Omental fat pad (tissue), 4 donors: ENCODE measurements around the gene UPF1. TPM values are rescaled to one million over a fixed set of nuclear protein-coding genes. Genes with fewer than 3 reads are reported as not detected.
"Not testable (repeated sequence)": the region's sequence is repeated elsewhere in the genome, so short reads cannot be mapped to it uniquely, and the experiment has no call there.

Source experiments
- ATAC-seq: fragments of 150-250 bp; one replicate; pipeline ENCODE4 v1.9.1; 2016; ENCODE audit warnings: mild to moderate bottlenecking, moderate library complexity; ENCODE audit not compliant: low FRiP score
- DNase-seq: peaks from one replicate; pipeline ENCODE4 v3.0.0-alpha.2; 2019; ENCODE audit warnings: low spot score
- total RNA-seq, 4 donors: library from RNA; depleted of rRNA; stranded (reverse); fragments of >200 nt; gene quantifications; one replicate each; pipeline ENCODE4 v1.1.0, GENCODE V29; 2016
- TF ChIP-seq, protein P1 (sequence below), 3 donors: fragments of 450-650 bp; IDR thresholded peaks; one replicate each; pipeline ENCODE4 v1.5.1; 2016 to 2017; ENCODE audit warnings: antibody characterized with exemption in 3 of 3, mild to moderate bottlenecking in 3 of 3, moderate library complexity in 2 of 3

The UPF1 gene
- total RNA-seq, 4 donors from 2014 or later, result 67.3 to 113 (median 96.0) TPM

DNA sequence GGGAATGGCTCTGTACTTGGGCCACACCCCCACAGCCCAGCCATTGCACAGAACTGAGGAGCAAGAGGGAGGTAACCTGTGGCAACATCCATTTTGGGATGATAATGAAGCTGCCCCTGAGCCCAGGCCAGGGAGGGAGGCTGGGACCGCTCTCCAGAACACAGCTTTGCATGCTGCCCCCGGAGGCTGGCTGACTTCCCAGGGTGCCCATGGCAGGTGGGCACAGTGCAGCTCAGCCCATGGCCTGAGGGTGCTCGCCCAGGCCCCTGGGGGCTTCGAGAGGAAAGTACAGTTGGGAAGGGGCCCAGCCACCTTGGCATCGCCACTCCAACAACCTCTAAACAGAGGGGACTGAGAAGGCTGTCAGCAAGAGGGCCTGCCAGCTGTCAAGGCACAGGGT is 81.7 kb downstream of the UPF1 start:
- ATAC-seq, result no peak
- DNase-seq, result no peak
- TF ChIP-seq, protein P1, sequence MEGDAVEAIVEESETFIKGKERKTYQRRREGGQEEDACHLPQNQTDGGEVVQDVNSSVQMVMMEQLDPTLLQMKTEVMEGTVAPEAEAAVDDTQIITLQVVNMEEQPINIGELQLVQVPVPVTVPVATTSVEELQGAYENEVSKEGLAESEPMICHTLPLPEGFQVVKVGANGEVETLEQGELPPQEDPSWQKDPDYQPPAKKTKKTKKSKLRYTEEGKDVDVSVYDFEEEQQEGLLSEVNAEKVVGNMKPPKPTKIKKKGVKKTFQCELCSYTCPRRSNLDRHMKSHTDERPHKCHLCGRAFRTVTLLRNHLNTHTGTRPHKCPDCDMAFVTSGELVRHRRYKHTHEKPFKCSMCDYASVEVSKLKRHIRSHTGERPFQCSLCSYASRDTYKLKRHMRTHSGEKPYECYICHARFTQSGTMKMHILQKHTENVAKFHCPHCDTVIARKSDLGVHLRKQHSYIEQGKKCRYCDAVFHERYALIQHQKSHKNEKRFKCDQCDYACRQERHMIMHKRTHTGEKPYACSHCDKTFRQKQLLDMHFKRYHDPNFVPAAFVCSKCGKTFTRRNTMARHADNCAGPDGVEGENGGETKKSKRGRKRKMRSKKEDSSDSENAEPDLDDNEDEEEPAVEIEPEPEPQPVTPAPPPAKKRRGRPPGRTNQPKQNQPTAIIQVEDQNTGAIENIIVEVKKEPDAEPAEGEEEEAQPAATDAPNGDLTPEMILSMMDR (IDR thresholded peaks at IDR 0.05), result no peak

DNA sequence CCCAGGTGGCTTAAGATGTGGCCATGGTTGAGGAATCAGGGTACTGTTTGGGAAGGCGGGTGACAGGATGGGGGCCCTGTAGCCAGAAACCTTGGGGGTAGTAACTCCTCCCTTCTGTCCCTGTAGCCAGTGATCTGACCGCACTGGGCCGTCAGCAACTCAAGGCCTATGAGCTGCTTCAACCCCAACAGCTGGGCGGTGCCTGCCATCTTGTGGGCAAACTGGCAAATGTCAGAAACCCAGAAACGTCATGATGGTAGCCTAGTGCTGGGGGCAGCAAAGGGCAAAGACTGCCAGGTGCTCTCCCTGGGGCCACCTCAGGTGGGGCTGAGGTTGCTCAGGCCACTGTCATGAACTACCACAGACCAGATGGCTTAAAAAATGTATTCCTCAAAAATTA is 83.9 kb downstream of the UPF1 start:
- DNase-seq (no peak), ATAC-seq (no peak)
- TF ChIP-seq, protein P1 (IDR thresholded peaks at IDR 0.05), result no peak

DNA sequence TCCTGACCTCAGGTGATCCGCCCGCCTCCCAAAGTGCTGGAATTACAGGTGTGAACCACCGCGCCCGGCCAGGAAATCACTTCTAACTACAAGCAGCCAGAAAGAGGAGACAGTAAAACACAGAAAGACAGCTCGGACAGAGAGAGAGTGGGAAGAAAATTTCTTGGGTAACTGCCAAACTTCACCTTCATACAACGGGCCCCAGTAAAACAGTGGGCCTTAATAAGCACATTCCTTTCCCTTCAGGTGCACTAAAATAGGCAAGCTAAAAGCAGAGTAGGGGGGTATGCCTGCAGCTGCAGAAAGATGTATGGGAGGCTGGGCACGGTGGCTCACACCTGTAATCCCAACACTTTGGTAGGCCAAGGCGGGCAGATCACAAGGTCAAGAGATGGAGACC is 85.8 kb downstream of the UPF1 start:
- DNase-seq, ATAC-seq: not testable (repeated sequence)

Other genes with a start within 250 kb of the UPF1 start
- 100 to 1,000 TPM in 2 of 4 donors, 10 to 100 TPM in 2; 79.5 to 127 (median 101) TPM for gene REX1BD, start 243.2 kb upstream of the UPF1 start, total RNA-seq
- gene CRLF1, start 225.2 kb upstream of the UPF1 start, total RNA-seq, result 100 to 1,000 TPM in 1 of 4 donors, 10 to 100 TPM in 1, 1 to 10 TPM in 2; 6.3 to 115 (median 10.9) TPM
- under 1 TPM in 2 of 4 donors, not detected in 2; 0.28 to 0.79 TPM for gene TMEM59L, start 219.1 kb upstream of the UPF1 start, total RNA-seq
- gene KLHL26, start 194.9 kb upstream of the UPF1 start, total RNA-seq, result 10 to 100 TPM in 3 of 4 donors, 1 to 10 TPM in 1; 6.3 to 17.8 (median 11.6) TPM
- gene CRTC1, start 148.3 kb upstream of the UPF1 start, total RNA-seq, result 1 to 10 TPM; 2.8 to 6.5 (median 5.6) TPM
- 1 to 10 TPM; 1.1 to 1.9 (median 1.3) TPM for gene COMP, start 40.7 kb upstream of the UPF1 start, total RNA-seq
- gene CERS1, start 64.2 kb downstream of the UPF1 start, total RNA-seq, result under 1 TPM in 2 of 4 donors, not detected in 2; 0.19 to 0.24 TPM
- gene COPE, start 87.4 kb downstream of the UPF1 start, total RNA-seq, result 100 to 1,000 TPM; 158 to 202 (median 169) TPM
- 10 to 100 TPM; 29.8 to 73.9 (median 36.6) TPM for gene DDX49, start 87.8 kb downstream of the UPF1 start, total RNA-seq
- 10 to 100 TPM; 16.6 to 47.8 (median 40.6) TPM for gene HOMER3, start 109.3 kb downstream of the UPF1 start, total RNA-seq
- 10 to 100 TPM; 30.3 to 54.5 (median 36.3) TPM for gene SUGP2, start 201.6 kb downstream of the UPF1 start, total RNA-seq
- gene ARMC6, start 201.6 kb downstream of the UPF1 start, total RNA-seq, result 10 to 100 TPM; 16.9 to 39.5 (median 25.4) TPM
- 1 to 10 TPM; 4.7 to 9.9 (median 7.4) TPM for gene SLC25A42, start 232.0 kb downstream of the UPF1 start, total RNA-seq